Caco-2 (cell line): ENCODE measurements around the gene DOCK4. TPM values are rescaled to one million over a fixed set of nuclear protein-coding genes. Genes with fewer than 3 reads are reported as not detected.
A peak's percentile ranks its signal among the peaks of the same experiment; 100 is the strongest.

Experiments
- Bru-seq: library from RNA; stranded (reverse); fragments of 400-500 nt; gene quantifications from one replicate; lab custom pipeline; 2021; lab: Mats Ljungman, UMichigan
- BruChase-seq, 2 experiments: library from RNA; stranded (reverse); fragments of 400-500 nt; gene quantifications; one replicate each; lab custom pipeline; 2021; lab: Mats Ljungman, UMichigan
- BruUV-seq: library from RNA; stranded (reverse); fragments of 400-500 nt; replicated peaks from 2 replicates; lab custom pipeline; 2021; lab: Mats Ljungman, UMichigan
- CTCF ChIA-PET: fragments of 300-600 bp; sonication (Branson Sonifier 250); formaldehyde crosslinking; loops from one replicate; lab custom pipeline; 2022; ENCODE audit warnings: antibody characterized with exemption; lab: Charles Lee
- POLR2A ChIA-PET: fragments of 300-600 bp; sonication (Branson Sonifier 250); formaldehyde crosslinking; loops from one replicate; lab custom pipeline; 2022; ENCODE audit warnings: antibody characterized with exemption; lab: Charles Lee
- DNase-seq, 2 experiments: peaks; one replicate each; pipeline versions ENCODE4 v3.0.0 to v3.0.0-alpha.2; 2020 to 2022
- H3K27me3 ChIP-seq: replicated peaks from 2 replicates; pipeline ENCODE4 v1.6.0; 2011; ENCODE audit warnings: low read length; ENCODE audit not compliant: control insufficient read depth, insufficient read depth
- H3K36me3 ChIP-seq: 2 replicates; pipeline ENCODE4 v1.5.1; 2011; ENCODE audit warnings: low read length; ENCODE audit not compliant: control insufficient read depth, insufficient read depth
- H3K4me1 ChIP-seq: fragments of 250-450 bp; sonication (Bioruptor Pico); 2 replicates; pipeline ENCODE4 v1.5.1; 2020; ENCODE audit warnings: mild to moderate bottlenecking
- H3K4me3 ChIP-seq: 2 replicates; pipeline ENCODE4 v1.5.1; 2011; ENCODE audit warnings: low read depth, mild to moderate bottlenecking, control low read depth, low read length
- H3K9me3 ChIP-seq: fragments of 250-450 bp; sonication (Bioruptor Pico); 2 replicates; pipeline ENCODE4 v1.5.1; 2020; ENCODE audit warnings: mild to moderate bottlenecking, moderate library complexity
- H3K27ac Mint-ChIP-seq: one replicate; pipeline ENCODE4 v1.8.0; 2022; ENCODE audit warnings: mixed read lengths; ENCODE audit not compliant: unreplicated experiment
- H3K27me3 Mint-ChIP-seq: one replicate; pipeline ENCODE4 v1.8.0; 2022; ENCODE audit warnings: mixed read lengths; ENCODE audit not compliant: insufficient read depth, unreplicated experiment
- H3K36me3 Mint-ChIP-seq: one replicate; pipeline ENCODE4 v1.8.0; 2022; ENCODE audit warnings: mild to moderate bottlenecking, mixed read lengths; ENCODE audit not compliant: insufficient read depth, unreplicated experiment
- H3K4me1 Mint-ChIP-seq: one replicate; pipeline ENCODE4 v1.8.0; 2022; ENCODE audit warnings: low read depth, mixed read lengths; ENCODE audit not compliant: unreplicated experiment
- H3K4me3 Mint-ChIP-seq: one replicate; pipeline ENCODE4 v1.8.0; 2022; ENCODE audit warnings: mild to moderate bottlenecking, moderate library complexity, mixed read lengths; ENCODE audit not compliant: unreplicated experiment
- H3K9me3 Mint-ChIP-seq: one replicate; pipeline ENCODE4 v1.8.0; 2022; ENCODE audit warnings: mixed read lengths; ENCODE audit not compliant: unreplicated experiment
- intact Hi-C: fragments of 100-400 bp; cut with micrococcal nuclease; formaldehyde crosslinking; loops from one replicate; pipeline ENCODE4 v1.10.0; 2022; ENCODE audit not compliant: unreplicated experiment
- long read RNA-seq: library from polyadenylated mRNA; stranded (forward); transcript quantifications from one replicate; pipeline ENCODE4 v2.0.0, GENCODE V29; 2022
- total RNA-seq: library from RNA; stranded (reverse); gene quantifications from 2 replicates; pipeline ENCODE4 v1.2.3, GENCODE V29; 2022
- TF ChIP-seq, protein P1 (sequence below), 2 experiments: fragments of 200-600 bp in 1 of 2; IDR thresholded peaks; 1 replicate in 1 of 2; 2 replicates in 1 of 2; pipeline versions ENCODE4 v1.5.1 to v1.8.0; 2011 to 2022; ENCODE audit warnings: antibody characterized with exemption in 1 of 2, control low read depth in 1 of 2, inconsistent platforms in 1 of 2, low read depth in 1 of 2, low read length in 1 of 2, mild to moderate bottlenecking in 1 of 2, moderate library complexity in 1 of 2; ENCODE audit not compliant: insufficient read depth in 1 of 2, severe bottlenecking in 1 of 2, unreplicated experiment in 1 of 2

DOCK4 gene, protein sequence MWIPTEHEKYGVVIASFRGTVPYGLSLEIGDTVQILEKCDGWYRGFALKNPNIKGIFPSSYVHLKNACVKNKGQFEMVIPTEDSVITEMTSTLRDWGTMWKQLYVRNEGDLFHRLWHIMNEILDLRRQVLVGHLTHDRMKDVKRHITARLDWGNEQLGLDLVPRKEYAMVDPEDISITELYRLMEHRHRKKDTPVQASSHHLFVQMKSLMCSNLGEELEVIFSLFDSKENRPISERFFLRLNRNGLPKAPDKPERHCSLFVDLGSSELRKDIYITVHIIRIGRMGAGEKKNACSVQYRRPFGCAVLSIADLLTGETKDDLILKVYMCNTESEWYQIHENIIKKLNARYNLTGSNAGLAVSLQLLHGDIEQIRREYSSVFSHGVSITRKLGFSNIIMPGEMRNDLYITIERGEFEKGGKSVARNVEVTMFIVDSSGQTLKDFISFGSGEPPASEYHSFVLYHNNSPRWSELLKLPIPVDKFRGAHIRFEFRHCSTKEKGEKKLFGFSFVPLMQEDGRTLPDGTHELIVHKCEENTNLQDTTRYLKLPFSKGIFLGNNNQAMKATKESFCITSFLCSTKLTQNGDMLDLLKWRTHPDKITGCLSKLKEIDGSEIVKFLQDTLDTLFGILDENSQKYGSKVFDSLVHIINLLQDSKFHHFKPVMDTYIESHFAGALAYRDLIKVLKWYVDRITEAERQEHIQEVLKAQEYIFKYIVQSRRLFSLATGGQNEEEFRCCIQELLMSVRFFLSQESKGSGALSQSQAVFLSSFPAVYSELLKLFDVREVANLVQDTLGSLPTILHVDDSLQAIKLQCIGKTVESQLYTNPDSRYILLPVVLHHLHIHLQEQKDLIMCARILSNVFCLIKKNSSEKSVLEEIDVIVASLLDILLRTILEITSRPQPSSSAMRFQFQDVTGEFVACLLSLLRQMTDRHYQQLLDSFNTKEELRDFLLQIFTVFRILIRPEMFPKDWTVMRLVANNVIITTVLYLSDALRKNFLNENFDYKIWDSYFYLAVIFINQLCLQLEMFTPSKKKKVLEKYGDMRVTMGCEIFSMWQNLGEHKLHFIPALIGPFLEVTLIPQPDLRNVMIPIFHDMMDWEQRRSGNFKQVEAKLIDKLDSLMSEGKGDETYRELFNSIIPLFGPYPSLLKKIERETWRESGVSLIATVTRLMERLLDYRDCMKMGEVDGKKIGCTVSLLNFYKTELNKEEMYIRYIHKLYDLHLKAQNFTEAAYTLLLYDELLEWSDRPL (N-terminal part only)
- total RNA-seq (2.0 and 2.7 TPM in 2 replicates), Bru-seq, nascent RNA (percentile 42 among the genes with signal in this experiment), BruChase-seq, experiment 1, labeled RNA remaining after a 2-hour chase (percentile 40 among the genes with signal in this experiment), BruChase-seq, experiment 2, labeled RNA remaining after a 6-hour chase (percentile 35 among the genes with signal in this experiment)
- long read RNA-seq = 0 reads

DNA sequence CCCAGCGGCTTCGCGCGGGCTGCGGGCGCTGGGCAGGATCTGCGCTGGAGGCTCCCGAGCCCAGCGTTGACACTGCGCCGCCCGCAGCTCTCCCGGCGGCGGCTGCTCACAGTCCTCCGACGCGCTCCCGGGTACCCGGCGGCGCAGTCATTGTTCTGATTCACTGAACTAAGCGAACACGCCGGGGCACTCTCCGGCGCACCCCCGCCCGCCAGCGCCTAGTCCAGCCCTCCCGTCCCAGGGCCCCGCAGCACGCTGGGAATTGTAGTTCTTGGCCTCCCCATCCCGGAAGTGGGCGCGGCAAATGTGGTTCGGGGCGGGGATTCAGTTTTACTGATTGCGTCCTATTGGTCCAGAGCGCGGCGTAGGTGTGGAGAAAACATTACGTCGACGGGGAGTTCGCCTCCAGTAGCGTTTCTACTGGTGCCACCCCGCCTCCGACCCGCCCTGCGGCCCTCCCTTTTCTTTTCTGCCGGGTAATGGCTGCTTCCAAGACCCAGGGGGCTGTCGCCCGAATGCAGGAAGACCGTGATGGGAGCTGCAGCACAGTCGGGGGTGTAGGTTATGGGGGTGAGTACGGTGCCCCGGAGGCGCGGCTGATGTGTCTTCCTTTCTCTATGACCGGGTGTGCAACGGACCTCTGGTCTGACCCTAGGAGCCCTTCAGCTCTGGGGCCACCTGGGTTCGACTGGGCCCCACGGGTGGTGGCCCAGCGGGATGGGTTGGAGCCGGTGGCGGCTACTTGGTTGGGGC is at the start of gene DOCK4, which contains the start of gene ZNF277:
Gene DOCK4, minus strand, starts transcription at position 162 of the 753 bp plus-strand sequence. CDS start 261 bp downstream, outside the sequence.
Gene ZNF277, plus strand, starts transcription at position 458 of the 753 bp plus-strand sequence. Its CDS starts 22 bp downstream, at position 480.
- peak within 1 kb of the TSS; percentile 93 for H3K27ac Mint-ChIP-seq
- TF ChIP-seq, protein P1, sequence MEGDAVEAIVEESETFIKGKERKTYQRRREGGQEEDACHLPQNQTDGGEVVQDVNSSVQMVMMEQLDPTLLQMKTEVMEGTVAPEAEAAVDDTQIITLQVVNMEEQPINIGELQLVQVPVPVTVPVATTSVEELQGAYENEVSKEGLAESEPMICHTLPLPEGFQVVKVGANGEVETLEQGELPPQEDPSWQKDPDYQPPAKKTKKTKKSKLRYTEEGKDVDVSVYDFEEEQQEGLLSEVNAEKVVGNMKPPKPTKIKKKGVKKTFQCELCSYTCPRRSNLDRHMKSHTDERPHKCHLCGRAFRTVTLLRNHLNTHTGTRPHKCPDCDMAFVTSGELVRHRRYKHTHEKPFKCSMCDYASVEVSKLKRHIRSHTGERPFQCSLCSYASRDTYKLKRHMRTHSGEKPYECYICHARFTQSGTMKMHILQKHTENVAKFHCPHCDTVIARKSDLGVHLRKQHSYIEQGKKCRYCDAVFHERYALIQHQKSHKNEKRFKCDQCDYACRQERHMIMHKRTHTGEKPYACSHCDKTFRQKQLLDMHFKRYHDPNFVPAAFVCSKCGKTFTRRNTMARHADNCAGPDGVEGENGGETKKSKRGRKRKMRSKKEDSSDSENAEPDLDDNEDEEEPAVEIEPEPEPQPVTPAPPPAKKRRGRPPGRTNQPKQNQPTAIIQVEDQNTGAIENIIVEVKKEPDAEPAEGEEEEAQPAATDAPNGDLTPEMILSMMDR (IDR thresholded peaks at IDR 0.05; ENCODE audit: insufficient read depth in 1 of 2, low read depth in 1 of 2, low read length in 1 of 2, severe bottlenecking in 1 of 2, unreplicated experiment in 1 of 2) = no peak
- Histone ChIP-seq H3K4me3 (peak within 1 kb of the TSS; percentile 91), H3K9me3 (no peaks in the 10 kb centered on the region), H3K27me3 (no peaks in the 10 kb centered on the region), H3K4me1 (peaks cover 9% of the 10 kb centered on the region), H3K36me3 (no peaks in the 10 kb centered on the region)
- H3K4me1 Mint-ChIP-seq = peaks cover 16% of the 10 kb centered on the region
- H3K9me3 Mint-ChIP-seq = no peaks in the 10 kb centered on the region
- H3K36me3 Mint-ChIP-seq = peaks cover 16% of the 10 kb centered on the region
- ChIA-PET POLR2A (interaction anchor here (1.3 kb wide), 1 partner anchor 244 kb away, joined by 8 read pairs; the partner anchor contains the start of gene IFRD1), CTCF (interaction anchor here (0.7 kb wide), 1 partner anchor 11 kb away, joined by 3 read pairs; no protein-coding TSS in a partner anchor)
- peak; percentile 98 for DNase-seq
- H3K27me3 Mint-ChIP-seq = peaks cover 11% of the 10 kb centered on the region
- no TSS peak for BruUV-seq
- H3K4me3 Mint-ChIP-seq = peak within 1 kb of the TSS; percentile 97
- intact Hi-C loops = loop anchor here (2.0 to 5.0 kb wide), 5 partner anchors 44 to 460 kb away; no protein-coding TSS in a partner anchor

DNA sequence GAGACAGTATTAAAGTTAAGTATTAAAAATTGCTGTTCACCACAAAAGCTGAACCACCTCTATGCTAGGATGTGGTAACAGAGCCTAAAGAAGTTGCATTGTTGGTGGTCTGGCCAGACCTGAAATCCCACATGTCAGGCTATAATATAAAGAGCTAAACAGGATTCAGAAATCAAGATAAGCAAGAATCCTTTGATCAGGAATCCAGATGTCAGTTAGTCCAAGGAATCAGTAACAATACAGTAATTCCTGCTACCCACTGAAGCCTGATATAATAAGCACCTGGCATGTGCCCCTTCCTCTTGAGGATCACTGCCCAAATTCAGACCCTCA is 49.2 kb upstream of the DOCK4 start:
- no peak overlapping the region for H3K4me3 Mint-ChIP-seq
- H3K4me1 Mint-ChIP-seq = no peaks in the 10 kb centered on the region
- Histone ChIP-seq H3K27me3 (no peaks in the 10 kb centered on the region), H3K4me1 (peaks cover 9% of the 10 kb centered on the region; the same call in 1 of the 2 replicates), H3K9me3 (no peaks in the 10 kb centered on the region), H3K4me3 (no peak overlapping the region), H3K36me3 (no peaks in the 10 kb centered on the region)
- no peaks in the 10 kb centered on the region for H3K27me3 Mint-ChIP-seq
- no peaks in the 10 kb centered on the region for H3K36me3 Mint-ChIP-seq
- DNase-seq = no peak
- BruUV-seq = no TSS peak
- CTCF ChIA-PET = no interaction called here
- no peak overlapping the region for H3K27ac Mint-ChIP-seq
- no peaks in the 10 kb centered on the region for H3K9me3 Mint-ChIP-seq
- intact Hi-C loops = no loop called here
- TF ChIP-seq, protein P1 (IDR thresholded peaks at IDR 0.05; ENCODE audit: insufficient read depth in 1 of 2, low read depth in 1 of 2, low read length in 1 of 2, severe bottlenecking in 1 of 2, unreplicated experiment in 1 of 2) = no peak
- POLR2A ChIA-PET = no interaction called here
